Stomach (tissue), 4 donors: ENCODE results near the gene PPP2R3B.

Source experiments
- CTCF ChIP-seq, 7 experiments: fragments of 450-650 bp in 4 of 7; fragments of 200-600 bp in 3 of 7; sonication (generic) in 3 of 7; IDR thresholded peaks; one replicate each; pipeline ENCODE4 v1.5.1; 2016 to 2019; ENCODE audit warnings: antibody characterized with exemption in 7 of 7, control low read depth in 2 of 7, mild to moderate bottlenecking in 1 of 7
- POLR2A ChIP-seq, 4 donors: fragments of 450-650 bp; IDR thresholded peaks; one replicate each; pipeline ENCODE4 v1.6.1; 2016; ENCODE audit warnings: antibody characterized with exemption in 4 of 4, control low read depth in 2 of 4, mild to moderate bottlenecking in 1 of 4, moderate library complexity in 1 of 4

- TF ChIP-seq CTCF (IDR thresholded peaks at IDR 0.05) (no peak), POLR2A (IDR thresholded peaks at IDR 0.05) (no peak)
Measured at GRCh38 chrX:347351-348117, 39.2 kb downstream of the PPP2R3B start.
